Tibial nerve (tissue), 4 donors: ENCODE results near the gene PIP5K1C. TPM values are rescaled to one million over a fixed set of nuclear protein-coding genes. Genes with fewer than 3 reads are reported as not detected.

Experiments used
- DNase-seq, 2 donors: peaks; one replicate each; pipeline ENCODE4 v3.0.0-alpha.2; 2019; ENCODE audit warnings: low spot score in 2 of 2
- H3K27ac ChIP-seq, 4 donors: fragments of 200-600 bp; sonication (generic) in 3 of 4; one replicate each; pipeline ENCODE4 v1.5.1; 2017 to 2019; ENCODE audit warnings: mild to moderate bottlenecking in 1 of 4
- H3K27me3 ChIP-seq, 2 donors: fragments of 200-600 bp; sonication (generic) in 1 of 2; one replicate each; pipeline versions ENCODE4 v1.5.1 to v1.6.0; 2017 to 2019
- H3K36me3 ChIP-seq, 3 donors: fragments of 200-600 bp; sonication (generic); one replicate each; pipeline ENCODE4 v1.5.1; 2018 to 2019
- H3K4me1 ChIP-seq, 4 donors: fragments of 200-600 bp; sonication (generic) in 3 of 4; one replicate each; pipeline ENCODE4 v1.5.1; 2017 to 2019
- H3K4me3 ChIP-seq, 4 donors: fragments of 200-600 bp; sonication (generic) in 3 of 4; one replicate each; pipeline ENCODE4 v1.5.1; 2017 to 2019; ENCODE audit warnings: mild to moderate bottlenecking in 1 of 4, moderate library complexity in 1 of 4
- H3K9me3 ChIP-seq, 4 donors: fragments of 200-600 bp; sonication (generic) in 3 of 4; one replicate each; pipeline ENCODE4 v1.5.1; 2017 to 2019
- CTCF ChIP-seq, 5 experiments: fragments of 200-600 bp in 3 of 5; fragments of 450-650 bp in 2 of 5; sonication (generic) in 3 of 5; IDR thresholded peaks; one replicate each; pipeline ENCODE4 v1.5.1; 2016 to 2019; ENCODE audit warnings: antibody characterized with exemption in 5 of 5, mild to moderate bottlenecking in 3 of 5, moderate library complexity in 2 of 5
- EP300 ChIP-seq, 2 donors: sonication (generic); formaldehyde crosslinking; IDR thresholded peaks; one replicate each; pipeline ENCODE4 v1.6.1; 2017; ENCODE audit warnings: antibody characterized with exemption in 2 of 2, mild to moderate bottlenecking in 1 of 2
- POLR2A ChIP-seq, 2 donors: fragments of 450-650 bp; IDR thresholded peaks; one replicate each; pipeline ENCODE4 v1.6.1; 2017; ENCODE audit warnings: antibody characterized with exemption in 2 of 2, mild to moderate bottlenecking in 2 of 2, moderate library complexity in 2 of 2
- WGBS, 2 donors: methylation state at CpG; one replicate each; pipeline ENCODE4 v1.1.5; 2018; 5-methylcytosine and 5-hydroxymethylcytosine counted together
- total RNA-seq, 4 donors: library from RNA; depleted of rRNA; stranded (reverse); fragments of >200 nt; gene quantifications; one replicate each; pipeline ENCODE4 v1.1.0, GENCODE V29; 2016

PIP5K1C gene
- total RNA-seq, 4 donors from 2014 or later, result 23.0 to 37.2 (median 24.9) TPM

DNA sequence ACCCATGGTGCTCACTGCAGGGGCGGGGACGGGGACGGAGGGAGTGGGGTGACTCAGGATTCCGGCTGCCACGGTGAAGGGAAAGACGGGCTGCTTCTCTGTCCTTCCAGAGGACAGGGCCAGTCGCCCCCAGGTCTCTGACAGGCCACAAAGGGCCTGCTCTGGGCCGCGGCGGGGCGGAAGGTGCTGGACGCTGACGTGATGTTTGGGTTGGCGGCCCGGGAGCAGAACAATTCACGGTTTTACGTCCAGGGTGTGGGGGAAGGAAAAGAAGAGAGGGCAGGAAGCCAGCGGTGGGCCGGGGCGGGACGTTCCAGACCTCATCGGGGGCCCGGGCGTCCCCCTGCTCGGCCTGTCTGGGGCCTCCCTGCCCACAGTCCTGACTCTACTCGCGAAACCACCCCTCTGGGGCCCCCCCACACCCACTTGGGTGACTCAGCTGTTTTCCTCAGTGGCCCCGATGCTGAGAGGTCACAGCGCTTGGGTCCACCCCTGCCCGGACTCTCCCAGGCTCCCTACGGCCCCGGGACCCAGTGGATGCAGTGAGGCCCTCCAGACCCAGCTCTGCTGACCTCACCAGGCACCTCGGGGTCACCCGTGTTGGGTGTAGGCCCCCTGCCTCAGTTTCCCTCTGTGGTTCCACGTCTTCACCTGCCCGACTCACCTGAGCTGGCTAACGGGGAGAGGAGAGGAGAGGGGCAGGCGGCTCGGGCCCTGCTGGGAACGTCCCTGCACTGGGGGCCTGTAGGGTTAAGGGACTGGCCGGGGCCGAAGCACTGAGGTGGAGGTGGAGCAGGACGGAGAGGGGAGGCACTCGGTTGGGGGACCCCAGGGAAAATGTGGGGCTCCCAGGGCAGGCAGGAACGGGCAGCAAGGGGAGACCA, 29.2 kb downstream of the PIP5K1C start:
- H3K9me3 ChIP-seq, result peaks cover 0 to 12% (median 0%) of the 10 kb centered on the region in 4 donors
- peak overlapping the region in 3 of 4 donors; percentile 30 to 36 (median 30) for H3K4me3 ChIP-seq
- H3K4me1 ChIP-seq, result peaks cover 5 to 57% (median 42%) of the 10 kb centered on the region in 4 donors
- peak overlapping the region; percentile 90 to 99 (median 93) for H3K27ac ChIP-seq
- H3K27me3 ChIP-seq, result no peaks in the 10 kb centered on the region
- TF ChIP-seq EP300 (IDR thresholded peaks at IDR 0.05), result peak; percentile 82 to 83
- TF ChIP-seq CTCF (IDR thresholded peaks at IDR 0.05), result no peak
- TF ChIP-seq POLR2A (IDR thresholded peaks at IDR 0.05), result peak in 1 of 2 donors; percentile 15
- peak; percentile 65 to 74 for DNase-seq
- H3K36me3 ChIP-seq, result peaks cover 0 to 32% (median 0%) of the 10 kb centered on the region in 3 donors
- WGBS, 2 donors, result 14 to 16% methylated on average over 40 to 44 of the region's 45 CpGs

- Histone ChIP-seq H3K36me3 (peaks cover 0 to 30% (median 0%) of the 10 kb centered on the region in 3 donors), H3K27me3 (no peaks in the 10 kb centered on the region), H3K27ac (peak overlapping the region; percentile 90 to 99 (median 93)), H3K9me3 (peaks cover 0 to 12% (median 0%) of the 10 kb centered on the region in 4 donors), H3K4me3 (peak overlapping the region in 3 of 4 donors; percentile 30 to 36 (median 30)), H3K4me1 (peaks cover 5 to 63% (median 42%) of the 10 kb centered on the region in 4 donors)
- TF ChIP-seq POLR2A (IDR thresholded peaks at IDR 0.05), result peak; percentile 35 to 69
- peak; percentile 69 to 91 for TF ChIP-seq EP300 (IDR thresholded peaks at IDR 0.05)
- peak in 2 of 5 experiments; percentile 5 to 7 for TF ChIP-seq CTCF (IDR thresholded peaks at IDR 0.05)
- peak; percentile 81 to 87 for DNase-seq
- 26 to 28% methylated on average over 6 to 27 of the region's 33 CpGs for WGBS, 2 donors
These were observed 30.1 kb downstream of the PIP5K1C start for GRCh38 chr19:3669947-3670795.

- peak overlapping the region in 1 of 4 donors; percentile 36 for H3K4me3 ChIP-seq
- H3K27me3 ChIP-seq, result no peaks in the 10 kb centered on the region
- H3K9me3 ChIP-seq, result peaks cover 0 to 11% (median 0%) of the 10 kb centered on the region in 4 donors
- TF ChIP-seq CTCF (IDR thresholded peaks at IDR 0.05), result no peak
- TF ChIP-seq POLR2A (IDR thresholded peaks at IDR 0.05), result no peak
- TF ChIP-seq EP300 (IDR thresholded peaks at IDR 0.05), result no peak
- H3K4me1 ChIP-seq, result peaks cover 5 to 63% (median 42%) of the 10 kb centered on the region in 4 donors
- peaks cover 0 to 32% (median 0%) of the 10 kb centered on the region in 3 donors for H3K36me3 ChIP-seq
- no peak for DNase-seq
- WGBS, 2 donors, result 42 to 45% methylated on average over 30 to 39 of the region's 39 CpGs
- H3K27ac ChIP-seq, result peak overlapping the region; percentile 90 to 99 (median 93)
These were observed 31.0 kb downstream of the PIP5K1C start for GRCh38 chr19:3669082-3669946.

GRCh38 chr19:3668331-3669081, 31.8 kb downstream of the PIP5K1C start:
- H3K4me3 ChIP-seq, result no peak overlapping the region
- WGBS, 2 donors, result 46 to 62% methylated on average over 25 to 34 of the region's 34 CpGs

More at GRCh38 chr19:3668331-3669081, 31.8 kb downstream of the PIP5K1C start:
- DNase-seq, result no peak
- no peaks in the 10 kb centered on the region for H3K27me3 ChIP-seq
- peaks cover 0 to 3% (median 0%) of the 10 kb centered on the region in 4 donors for H3K9me3 ChIP-seq
- H3K27ac ChIP-seq, result peak overlapping the region; percentile 90 to 99 (median 93)
- TF ChIP-seq EP300 (IDR thresholded peaks at IDR 0.05), result no peak
- no peak for TF ChIP-seq CTCF (IDR thresholded peaks at IDR 0.05)
- no peak for TF ChIP-seq POLR2A (IDR thresholded peaks at IDR 0.05)
- peaks cover 0 to 33% (median 7%) of the 10 kb centered on the region in 3 donors for H3K36me3 ChIP-seq
- H3K4me1 ChIP-seq, result peaks cover 5 to 63% (median 42%) of the 10 kb centered on the region in 4 donors
